ENCODE measurements around the gene TPST2.

Gene TPST2

GRCh38 chr22:26487996-26488395 lies 101.9 kb downstream of the TPST2 start:
- no peak for FAIRE-seq

DNA sequence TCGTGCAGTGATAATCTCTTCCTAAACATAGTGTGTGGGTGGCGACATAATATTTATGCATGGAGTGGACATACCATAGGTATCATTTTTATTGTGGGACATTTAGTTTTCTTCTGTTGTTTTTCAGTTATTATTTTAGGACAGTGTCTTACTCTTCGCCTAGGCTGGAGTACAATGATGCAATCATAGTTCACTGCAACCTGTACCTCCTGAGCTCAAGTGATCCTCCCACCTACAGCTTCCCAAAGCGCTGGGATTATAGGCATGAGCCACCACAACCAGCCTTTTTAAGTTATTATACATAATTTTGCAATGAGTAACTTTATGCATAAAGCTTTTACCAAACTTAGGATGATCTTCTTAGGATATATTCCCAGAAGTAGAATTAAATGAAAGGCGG lies 103.5 kb downstream of the TPST2 start:
- no peak for FAIRE-seq

DNA sequence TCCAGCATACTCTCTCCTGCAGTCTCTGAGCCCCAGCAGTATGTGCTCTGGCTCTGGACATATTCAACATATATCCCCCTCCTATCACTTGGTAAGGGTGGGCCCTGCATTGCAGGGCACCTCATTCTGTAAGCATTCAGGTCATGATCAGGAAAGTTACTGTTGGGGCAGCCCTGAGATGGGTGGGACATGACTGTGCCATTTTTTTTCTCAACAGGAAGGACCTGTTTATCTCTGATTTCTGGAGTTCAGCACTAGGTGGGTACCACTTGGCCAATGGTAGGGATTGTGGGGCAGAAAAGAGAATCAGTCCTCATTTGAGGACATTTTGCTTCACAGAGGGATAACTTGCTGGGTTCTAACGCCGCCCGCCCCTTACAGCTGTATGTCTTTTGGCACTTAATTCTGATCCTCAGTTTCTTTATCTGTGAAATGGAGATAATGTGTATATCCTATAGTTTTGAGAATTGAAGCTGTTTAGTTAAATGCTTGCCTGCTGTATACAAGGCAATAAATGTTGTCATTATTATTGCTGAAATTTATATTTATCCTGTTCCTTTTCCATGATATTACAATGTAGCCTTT lies 104.0 kb downstream of the TPST2 start:
- FAIRE-seq, result no peak

GRCh38 chr22:26485013-26485412 lies 104.9 kb downstream of the TPST2 start:
- no peak for FAIRE-seq

DNA sequence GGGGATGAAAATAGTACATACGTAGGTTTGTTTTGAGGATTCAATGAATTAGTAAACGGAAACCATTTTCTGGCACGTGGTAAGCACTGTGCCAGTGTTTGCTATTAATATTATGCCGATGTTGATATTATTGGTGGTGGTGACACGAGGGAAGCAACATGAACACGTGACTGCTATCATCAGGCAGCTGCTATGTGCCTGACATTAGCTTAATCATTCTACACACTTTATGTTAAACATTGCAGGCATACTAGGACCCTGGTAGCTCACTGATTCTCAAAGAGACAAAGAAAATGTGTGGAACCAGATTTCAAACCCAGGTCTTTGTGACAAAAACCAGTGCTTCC lies 105.6 kb downstream of the TPST2 start:
- FAIRE-seq, result no peak

DNA sequence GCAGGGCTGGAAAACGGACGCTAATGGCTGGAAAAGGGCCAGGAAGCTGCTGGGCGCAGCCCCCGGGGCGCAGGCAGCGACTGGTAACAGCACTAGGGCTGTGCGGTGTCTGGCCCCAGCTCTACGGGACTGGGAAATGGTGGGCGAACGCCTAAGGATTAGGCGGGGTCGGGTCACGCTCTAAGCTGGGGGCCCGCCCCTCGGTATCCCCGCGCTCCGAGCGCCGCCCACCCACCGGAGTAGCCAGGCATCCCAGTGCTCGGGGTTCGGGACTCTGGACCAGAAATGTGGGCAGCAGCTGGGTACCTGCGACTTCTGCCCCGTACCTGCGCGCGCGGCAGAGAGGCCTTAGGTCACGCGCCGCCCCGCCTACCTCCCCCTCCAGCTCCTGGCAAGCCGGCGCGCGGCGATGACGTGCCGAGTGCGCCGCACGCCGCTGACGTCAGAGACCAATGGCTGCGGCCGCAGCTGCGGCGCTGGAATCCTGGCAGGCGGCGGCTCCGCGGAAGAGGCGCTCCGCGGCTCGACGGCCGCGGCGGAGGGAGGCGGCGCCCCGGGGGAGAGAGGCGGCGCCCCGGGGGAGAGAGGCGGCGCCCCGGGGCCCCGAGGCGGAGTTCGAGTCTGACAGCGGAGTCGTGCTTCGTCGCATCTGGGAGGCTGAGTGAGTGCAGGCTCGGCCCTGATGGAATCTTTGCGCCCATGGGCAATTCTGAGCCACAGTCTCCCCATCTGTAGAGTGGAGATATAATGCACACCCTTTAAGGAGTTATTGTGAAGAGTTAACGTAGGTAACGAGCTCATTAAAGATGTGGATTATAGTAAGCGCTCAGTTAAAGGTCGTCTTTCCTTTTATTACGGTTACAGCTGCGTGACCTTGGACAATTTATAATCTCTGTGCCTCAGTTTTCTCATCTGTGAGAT lies 106.2 kb downstream of the TPST2 start, which contains the start of the genes HPS4 and SRRD:
HPS4 (minus strand) TSS at position 345 of the 921 bp plus-strand sequence. CDS start 2,021 bp downstream, outside the sequence.
SRRD (plus strand) TSS at position 439 of the 921 bp plus-strand sequence; CDS start at position 453, 14 bp downstream.
- FAIRE-seq, result no peak

GRCh38 chr22:26483043-26483438 lies 106.9 kb downstream of the TPST2 start:
- FAIRE-seq, result no peak

GRCh38 chr22:26482161-26482560 lies 107.8 kb downstream of the TPST2 start:
- FAIRE-seq, result no peak

GRCh38 chr22:26481694-26482093 lies 108.2 kb downstream of the TPST2 start:
- no peak for FAIRE-seq

- FAIRE-seq, result no peak
These were observed 108.7 kb downstream of the TPST2 start for GRCh38 chr22:26481112-26481693.

DNA sequence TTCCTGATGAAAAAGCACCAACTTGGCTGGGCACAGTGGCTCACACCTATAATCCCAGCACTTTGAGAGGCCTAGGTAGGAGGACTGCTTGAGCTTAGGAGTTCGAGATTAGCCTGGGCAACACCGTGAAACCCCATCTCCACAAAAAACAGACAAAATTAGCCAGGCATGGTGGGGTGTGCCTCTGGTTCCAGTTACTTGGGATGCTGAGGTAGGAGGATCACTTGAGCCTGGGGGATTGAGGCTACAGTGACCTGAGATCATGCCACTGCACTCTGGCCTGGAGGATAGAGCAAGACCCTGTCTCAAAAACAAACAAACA lies 109.4 kb downstream of the TPST2 start:
- no peak for FAIRE-seq

DNA sequence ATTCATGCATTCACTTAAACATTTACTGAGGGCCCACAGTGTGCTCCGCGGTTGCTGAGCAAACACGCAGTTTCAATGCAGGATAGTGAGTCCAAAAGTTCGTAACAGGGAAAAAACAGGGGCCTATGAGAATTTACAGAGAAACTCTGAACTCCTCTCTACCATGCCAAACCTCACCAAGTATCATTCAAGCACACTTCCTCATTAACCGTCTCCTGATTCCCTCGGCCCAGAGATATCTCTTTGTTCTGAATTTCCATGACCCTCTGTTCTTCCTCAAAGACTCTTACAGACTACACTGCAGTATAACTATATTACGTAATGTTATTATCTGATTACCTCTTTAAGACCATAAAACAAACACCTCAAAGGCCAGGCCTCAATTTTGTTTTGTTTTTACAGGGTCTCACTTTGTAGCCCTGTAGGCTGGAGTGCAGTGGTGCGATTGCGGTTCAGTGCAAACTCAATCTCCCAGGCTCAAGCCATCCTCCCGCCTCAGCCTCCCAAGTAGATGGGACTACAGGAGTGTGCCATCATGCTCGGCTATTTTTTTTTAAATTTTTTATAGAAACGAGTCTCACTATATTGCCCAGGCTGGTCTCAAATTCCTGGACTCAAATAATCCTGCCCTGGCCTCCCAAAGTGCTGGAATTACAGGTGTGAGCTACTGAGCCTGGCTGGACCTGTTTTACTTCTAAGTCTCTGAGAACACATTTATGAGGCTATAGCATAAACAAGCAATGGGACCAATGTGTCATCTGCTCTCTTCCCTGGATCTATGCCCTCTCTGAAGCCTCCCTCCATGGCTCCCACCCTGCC lies 109.9 kb downstream of the TPST2 start:
- FAIRE-seq, result no peak

- FAIRE-seq, result no peak
These were observed 110.7 kb downstream of the TPST2 start for GRCh38 chr22:26479043-26479791.

- no peak for FAIRE-seq
These were observed 112.6 kb downstream of the TPST2 start for GRCh38 chr22:26477341-26477731.

DNA sequence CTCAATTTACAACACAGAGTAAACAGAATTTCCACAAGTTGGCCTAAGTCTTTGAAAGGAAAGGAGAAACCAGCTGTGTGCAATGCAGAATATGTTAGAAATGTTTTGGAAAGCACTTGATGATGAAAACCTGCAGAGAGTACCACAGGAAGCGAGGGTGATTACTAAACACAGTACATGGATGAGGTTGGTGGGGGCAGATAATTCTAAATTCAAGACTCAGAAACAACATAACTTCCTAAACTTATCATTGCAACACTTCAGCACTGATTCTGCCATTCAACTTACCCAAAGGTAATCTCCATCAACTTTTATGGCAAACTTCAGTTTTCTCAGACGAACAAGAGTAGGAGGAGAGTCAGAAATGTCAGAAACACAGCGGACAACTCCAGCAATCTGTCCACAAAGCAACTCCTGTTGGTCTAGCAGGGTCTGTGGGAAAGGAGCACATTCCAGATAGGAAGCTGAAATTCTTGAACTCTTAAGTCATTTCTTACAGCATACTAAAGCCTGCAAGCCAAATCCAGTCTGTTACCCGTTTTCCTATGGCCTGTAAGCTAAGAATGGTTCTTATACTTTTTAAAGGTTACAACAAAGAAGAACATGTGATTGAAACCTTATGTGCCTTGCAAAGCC lies 113.1 kb downstream of the TPST2 start:
- FAIRE-seq, result no peak

- FAIRE-seq, result no peak
These were observed 115.2 kb downstream of the TPST2 start for GRCh38 chr22:26474682-26475081.

Data from A204.1 (cell line).